GM12874 (cell line): ENCODE data around the gene TRMT2A.

Source experiments
- CTCF ChIP-seq: IDR thresholded peaks from 2 replicates; pipeline ENCODE4 v1.5.1; 2011; ENCODE audit warnings: low read depth, mild to moderate bottlenecking, control low read depth, low read length, moderate library complexity; ENCODE audit not compliant: insufficient read depth

The TRMT2A gene

GRCh38 chr22:20091690-20092476 is 25.1 kb downstream of the TRMT2A start:
- no peak for TF ChIP-seq CTCF

- TF ChIP-seq CTCF, result no peak
Measured at GRCh38 chr22:20090730-20091240, 26.2 kb downstream of the TRMT2A start.

- TF ChIP-seq CTCF, result no peak
Measured at GRCh38 chr22:20089977-20090729, 26.9 kb downstream of the TRMT2A start.

GRCh38 chr22:20089226-20089976 is 27.6 kb downstream of the TRMT2A start:
- no peak for TF ChIP-seq CTCF

- no peak for TF ChIP-seq CTCF
Measured at GRCh38 chr22:20088263-20088648, 28.8 kb downstream of the TRMT2A start.

GRCh38 chr22:20087319-20088262 is 29.4 kb downstream of the TRMT2A start:
- no peak for TF ChIP-seq CTCF
